ENCODE measurements around the gene FHIT.

Gene FHIT

DNA sequence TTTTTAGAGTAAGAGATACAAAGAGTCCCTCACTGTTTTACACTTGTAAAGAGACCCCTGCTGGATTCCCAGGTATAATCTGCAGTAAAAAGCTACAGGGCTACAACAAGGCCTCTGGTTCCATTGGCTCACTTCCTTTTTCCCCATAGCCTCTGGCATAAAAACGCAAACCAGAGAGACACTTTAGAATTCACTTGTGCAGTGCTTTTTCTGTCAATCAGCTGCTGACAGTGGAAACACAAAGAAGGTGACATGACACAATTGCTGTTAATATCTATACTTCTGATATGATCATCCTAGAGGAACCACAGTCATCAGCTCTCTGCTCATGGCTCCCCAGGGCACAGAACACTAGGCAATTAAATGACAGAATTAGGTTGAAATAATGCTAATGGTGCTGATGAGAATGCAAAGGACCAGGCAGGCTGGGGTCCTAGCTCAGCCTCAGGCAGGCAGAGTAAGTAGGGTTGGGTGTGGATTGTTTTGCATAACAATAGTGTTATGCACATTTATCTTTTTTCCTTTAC is 1533.5 kb downstream of the FHIT start:
- no peak for DNase-seq

DNA sequence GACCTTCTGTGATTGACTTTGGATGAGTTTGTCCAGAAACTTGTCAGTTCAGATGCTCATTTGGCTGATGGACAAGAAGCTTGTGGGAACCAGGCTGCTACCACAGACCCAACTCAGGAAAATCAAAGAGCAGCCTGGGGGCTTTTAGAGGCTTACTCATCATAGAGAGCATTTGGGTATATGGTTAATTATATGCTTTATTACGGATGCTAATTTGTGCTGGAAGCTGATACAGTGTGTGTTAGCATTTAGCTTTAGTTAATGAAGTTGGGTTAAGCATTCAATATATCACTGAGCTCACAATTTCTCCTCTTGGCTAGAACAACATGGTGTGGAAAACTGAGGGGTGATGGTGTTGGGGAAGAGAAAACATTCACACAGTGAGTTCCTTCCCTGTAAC is 1537.2 kb downstream of the FHIT start:
- DNase-seq: no peak

DNA sequence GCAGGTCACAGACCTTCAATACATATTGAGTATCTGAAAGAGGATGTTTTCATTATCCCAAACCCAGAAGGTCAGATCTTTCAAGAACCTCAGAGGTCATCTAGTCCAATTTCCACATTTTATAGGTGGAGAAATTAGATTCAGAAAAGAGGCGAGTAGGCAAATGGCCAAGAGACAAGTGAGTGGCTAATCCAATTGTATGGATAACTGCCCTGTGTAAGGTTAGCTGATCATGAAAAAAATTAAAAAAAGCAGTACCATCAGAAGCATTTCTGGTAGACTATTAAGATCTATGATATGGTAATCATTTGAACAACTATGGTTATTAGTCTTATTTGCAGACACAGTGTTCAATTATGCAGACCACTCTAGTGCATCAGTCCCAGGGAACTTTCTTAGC is 1540.7 kb downstream of the FHIT start:
- no peak for DNase-seq

DNA sequence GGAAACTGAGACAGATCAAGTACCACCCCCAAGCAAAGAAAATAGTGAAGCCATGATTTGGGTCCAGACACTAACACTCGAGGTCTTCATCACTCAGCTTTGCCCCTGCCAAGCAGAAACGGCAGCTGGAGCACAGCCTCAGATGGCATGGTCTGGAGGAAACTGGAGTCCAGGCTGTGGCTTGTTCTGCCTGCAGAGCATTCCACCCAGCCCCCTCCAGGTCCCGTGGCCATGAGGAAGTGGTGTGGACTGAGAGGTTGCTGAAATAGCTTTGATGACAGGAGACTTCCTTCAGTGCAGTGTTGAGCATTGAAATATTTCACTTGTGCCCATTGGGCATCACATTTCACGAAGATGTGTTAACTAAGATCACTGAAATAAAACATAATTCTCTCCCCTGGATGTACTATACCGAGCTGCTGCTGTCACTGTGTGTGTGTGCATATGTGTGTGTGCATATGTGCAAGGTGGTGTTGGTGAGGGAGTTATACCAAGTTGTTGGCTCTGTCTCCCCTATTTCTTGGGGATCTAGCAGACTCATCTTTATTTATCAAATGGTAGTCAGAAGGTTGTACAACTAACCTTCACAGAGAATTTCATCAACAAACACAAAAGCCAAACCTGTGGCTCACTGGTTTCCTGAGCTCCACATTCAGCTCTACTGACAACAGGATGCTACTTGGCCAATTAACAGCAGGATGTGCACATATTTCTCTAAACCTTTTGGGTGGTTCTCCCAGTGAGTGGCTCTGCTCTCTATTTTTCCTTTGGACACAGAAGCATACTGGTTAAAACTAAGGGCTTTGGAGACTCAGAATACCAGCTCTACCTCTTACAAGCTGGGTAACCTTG is 1541.3 kb downstream of the FHIT start:
- DNase-seq: no peak

DNA sequence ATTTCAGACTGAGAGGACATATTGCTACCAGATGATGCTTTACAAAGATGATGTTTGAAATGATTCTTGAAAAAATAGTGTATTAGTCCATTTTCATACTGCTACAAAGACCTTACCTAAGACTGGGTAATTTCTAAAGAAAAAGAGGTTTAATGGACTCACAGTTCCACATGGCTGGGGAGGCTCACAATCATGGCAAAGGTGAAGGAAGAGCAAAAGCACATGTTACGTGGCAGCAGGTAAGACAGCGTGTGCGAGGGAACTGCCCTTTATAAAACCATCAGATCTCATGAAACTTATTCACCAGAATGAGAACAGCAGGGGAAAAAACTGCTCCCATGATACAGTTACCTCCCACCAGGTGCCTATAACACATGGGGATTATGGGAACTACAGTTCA is 1543.0 kb downstream of the FHIT start:
- DNase-seq: no peak

DNA sequence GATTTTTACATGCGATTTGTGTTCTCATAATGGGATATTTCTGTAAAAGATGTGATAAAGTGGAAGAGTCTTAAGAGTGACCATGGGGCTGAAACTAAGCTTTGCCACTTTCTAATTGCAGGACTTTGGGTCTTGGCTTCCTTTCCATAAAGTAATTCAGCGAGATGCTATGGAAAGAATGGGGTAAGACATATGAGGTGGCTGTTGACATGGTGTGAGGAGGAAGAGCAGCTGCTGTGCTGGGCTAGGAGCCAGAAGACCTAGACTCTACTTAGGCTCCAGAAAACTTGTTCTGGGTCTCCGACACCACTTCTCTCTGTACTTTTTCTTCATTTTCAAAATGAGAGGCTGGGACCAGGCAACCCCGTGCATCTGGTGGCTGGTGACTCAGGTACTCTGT is 1547.0 kb downstream of the FHIT start:
- no peak for DNase-seq

DNA sequence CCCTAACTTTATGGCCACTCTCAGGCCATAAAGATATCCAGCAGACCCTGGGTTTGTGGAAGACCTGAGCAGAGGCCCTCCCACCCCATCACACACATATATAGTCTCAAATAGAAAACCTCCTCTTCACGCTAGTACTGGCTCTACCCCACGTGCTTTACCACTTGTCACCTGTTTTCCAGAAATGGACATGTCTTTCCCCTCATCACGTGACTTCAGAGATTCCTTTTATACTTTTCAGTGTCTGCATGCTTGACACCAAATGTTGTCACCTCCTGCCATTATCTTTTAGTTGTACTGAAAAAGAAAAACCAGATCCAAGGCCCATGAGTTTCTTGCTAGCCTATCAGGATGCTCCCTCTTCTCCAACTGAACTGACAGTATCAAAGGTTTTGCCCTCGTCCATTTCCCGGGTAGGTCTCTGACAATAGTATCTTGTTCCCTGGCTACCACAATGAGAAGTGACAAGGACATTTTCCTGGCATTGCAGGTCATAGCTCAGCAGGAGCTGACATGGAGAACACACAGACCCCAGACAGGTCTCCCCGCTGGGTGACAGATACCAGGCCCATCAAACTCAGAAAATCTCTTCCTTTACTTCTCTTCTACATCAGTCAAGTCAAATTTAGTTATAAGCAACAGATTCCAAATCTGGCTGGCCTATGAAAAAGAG is 1551.5 kb downstream of the FHIT start:
- DNase-seq: no peak

Data from NCI-H510A treated with DMSO at 0.1 percent for 48 hours (cell line).